Measurements from ENCODE around the gene IL16.

IL16 gene

DNA sequence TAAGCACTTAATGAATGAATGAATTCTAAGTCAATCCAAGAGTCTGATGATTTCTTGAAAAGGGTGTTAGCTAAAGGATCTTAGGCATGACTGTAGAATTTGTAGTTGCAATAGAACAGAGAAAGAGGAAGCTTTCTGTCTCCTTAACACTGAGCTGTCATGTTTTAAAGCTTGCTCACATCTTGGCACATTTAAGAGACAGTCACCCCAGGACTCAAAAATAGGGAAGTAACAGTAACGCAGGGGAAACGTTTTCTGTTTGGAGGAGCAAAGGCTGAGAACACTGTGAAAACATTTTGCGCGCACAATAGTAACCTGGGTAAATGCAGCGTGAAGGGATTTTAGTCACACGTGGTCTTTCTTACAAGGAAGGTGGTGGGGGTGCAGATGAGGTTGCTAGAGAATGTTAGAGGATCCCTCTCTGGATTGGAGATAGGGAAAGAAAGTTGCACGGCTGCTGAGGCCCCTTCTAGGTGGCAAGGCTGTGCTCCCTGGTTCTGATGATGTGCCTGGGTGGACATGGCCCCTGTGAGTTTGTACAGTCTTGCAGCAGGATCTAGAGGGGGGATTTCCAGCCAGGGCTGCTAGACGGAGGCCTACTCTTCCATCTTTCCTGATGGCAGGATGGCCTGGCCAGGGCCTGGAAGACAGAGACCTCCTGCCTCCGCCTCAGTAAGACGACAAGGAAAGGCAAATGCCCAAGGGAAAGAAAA is 115.2 kb downstream of the IL16 start:
- H3K36me3 ChIP-seq (replicated peaks; ENCODE audit: insufficient read depth, low read length) = peaks cover 17% of the 10 kb centered on the region
- H3K27ac ChIP-seq (ENCODE audit: low read length) = no peak overlapping the region
- TF ChIP-seq, protein P1, sequence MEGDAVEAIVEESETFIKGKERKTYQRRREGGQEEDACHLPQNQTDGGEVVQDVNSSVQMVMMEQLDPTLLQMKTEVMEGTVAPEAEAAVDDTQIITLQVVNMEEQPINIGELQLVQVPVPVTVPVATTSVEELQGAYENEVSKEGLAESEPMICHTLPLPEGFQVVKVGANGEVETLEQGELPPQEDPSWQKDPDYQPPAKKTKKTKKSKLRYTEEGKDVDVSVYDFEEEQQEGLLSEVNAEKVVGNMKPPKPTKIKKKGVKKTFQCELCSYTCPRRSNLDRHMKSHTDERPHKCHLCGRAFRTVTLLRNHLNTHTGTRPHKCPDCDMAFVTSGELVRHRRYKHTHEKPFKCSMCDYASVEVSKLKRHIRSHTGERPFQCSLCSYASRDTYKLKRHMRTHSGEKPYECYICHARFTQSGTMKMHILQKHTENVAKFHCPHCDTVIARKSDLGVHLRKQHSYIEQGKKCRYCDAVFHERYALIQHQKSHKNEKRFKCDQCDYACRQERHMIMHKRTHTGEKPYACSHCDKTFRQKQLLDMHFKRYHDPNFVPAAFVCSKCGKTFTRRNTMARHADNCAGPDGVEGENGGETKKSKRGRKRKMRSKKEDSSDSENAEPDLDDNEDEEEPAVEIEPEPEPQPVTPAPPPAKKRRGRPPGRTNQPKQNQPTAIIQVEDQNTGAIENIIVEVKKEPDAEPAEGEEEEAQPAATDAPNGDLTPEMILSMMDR (IDR thresholded peaks at IDR 0.05; ENCODE audit: low read length) = no peak
- TF ChIP-seq EZH2phosphoT487 (IDR thresholded peaks at IDR 0.05; ENCODE audit: low read length) (no peak), EZH2 (optimal IDR thresholded peaks at IDR 0.05; ENCODE audit: low read depth, low read length) (no peak)
- H3K4me1 ChIP-seq (ENCODE audit: low read length) = peaks cover 11% of the 10 kb centered on the region
- peaks cover 64% of the 10 kb centered on the region for H3K79me2 ChIP-seq (ENCODE audit: low read length)
- no peak for DNase-seq
- no peaks in the 10 kb centered on the region for H3K27me3 ChIP-seq (replicated peaks; ENCODE audit: insufficient read depth, low read length)
- no peaks in the 10 kb centered on the region for H3K9me2 ChIP-seq (replicated peaks; ENCODE audit: insufficient read depth, low read length)
- no peak overlapping the region for H3K4me3 ChIP-seq (ENCODE audit: low read length)
- H3F3A ChIP-seq (ENCODE audit: insufficient read depth, low read length) = peaks cover 41% of the 10 kb centered on the region
- no peaks in the 10 kb centered on the region for H3K9me3 ChIP-seq (replicated peaks; ENCODE audit: insufficient read depth, low read length)
- H3K9ac ChIP-seq (ENCODE audit: low read length) = no peak overlapping the region
- no peaks in the 10 kb centered on the region for H4K20me1 ChIP-seq (ENCODE audit: insufficient read depth, low read length)
- H2AFZ ChIP-seq (ENCODE audit: low read length) = no peak overlapping the region
- no peak overlapping the region for H3K4me2 ChIP-seq (ENCODE audit: low read depth, low read length)

DNA sequence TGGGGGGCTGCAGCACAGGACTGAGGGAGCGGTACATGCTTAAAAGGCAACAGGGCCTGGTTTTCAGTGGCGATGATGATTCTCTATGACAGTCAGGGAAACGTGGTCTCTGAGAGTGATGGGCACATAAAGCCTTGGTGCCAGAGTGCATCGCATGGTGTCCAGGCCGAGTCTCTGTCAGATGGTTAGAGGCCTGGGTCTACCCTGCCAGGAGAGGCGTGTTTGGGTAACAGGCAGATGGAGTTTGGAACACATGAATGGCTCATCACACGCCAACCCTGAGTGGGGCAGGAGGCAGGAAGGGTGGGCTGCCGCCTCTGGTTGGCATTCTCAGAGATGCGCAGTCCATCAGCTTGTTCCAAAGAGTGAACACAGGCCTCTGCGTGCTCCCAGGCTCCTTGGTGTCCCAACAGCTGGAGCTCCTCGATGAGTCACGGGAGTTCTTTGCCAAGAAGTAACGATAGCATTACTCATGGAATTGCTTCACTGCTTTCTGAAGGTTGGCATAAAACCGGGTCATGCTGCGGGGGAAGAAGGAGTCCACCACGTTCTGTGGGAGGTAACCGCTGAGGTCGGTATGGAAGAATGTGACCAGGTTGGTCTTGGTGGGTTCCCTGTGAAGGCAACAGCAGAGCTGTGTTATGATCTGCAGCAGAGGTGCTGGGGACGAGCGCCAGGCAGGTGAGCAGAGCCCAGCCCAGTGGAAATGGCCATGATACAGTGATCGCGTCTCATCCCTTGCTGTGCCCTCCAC is 116.3 kb downstream of the IL16 start:
- H3K4me1 ChIP-seq (ENCODE audit: low read length) = peaks cover 21% of the 10 kb centered on the region
- H3K27me3 ChIP-seq (replicated peaks; ENCODE audit: insufficient read depth, low read length) = no peaks in the 10 kb centered on the region
- no peak overlapping the region for H3K4me3 ChIP-seq (ENCODE audit: low read length)
- no peaks in the 10 kb centered on the region for H3K9me3 ChIP-seq (replicated peaks; ENCODE audit: insufficient read depth, low read length)
- no peaks in the 10 kb centered on the region for H3K9me2 ChIP-seq (replicated peaks; ENCODE audit: insufficient read depth, low read length)
- H3K4me2 ChIP-seq (ENCODE audit: low read depth, low read length) = no peak overlapping the region
- peaks cover 44% of the 10 kb centered on the region for H3F3A ChIP-seq (ENCODE audit: insufficient read depth, low read length)
- H3K36me3 ChIP-seq (replicated peaks; ENCODE audit: insufficient read depth, low read length) = peaks cover 17% of the 10 kb centered on the region
- H3K27ac ChIP-seq (ENCODE audit: low read length) = no peak overlapping the region
- no peak overlapping the region for H3K9ac ChIP-seq (ENCODE audit: low read length)
- no peaks in the 10 kb centered on the region for H4K20me1 ChIP-seq (ENCODE audit: insufficient read depth, low read length)
- no peak for DNase-seq
- no peak for TF ChIP-seq EZH2 (optimal IDR thresholded peaks at IDR 0.05; ENCODE audit: low read depth, low read length)
- TF ChIP-seq, protein P1 (IDR thresholded peaks at IDR 0.05; ENCODE audit: low read length) = no peak
- peaks cover 59% of the 10 kb centered on the region for H3K79me2 ChIP-seq (ENCODE audit: low read length)
- H2AFZ ChIP-seq (ENCODE audit: low read length) = no peak overlapping the region

DNA sequence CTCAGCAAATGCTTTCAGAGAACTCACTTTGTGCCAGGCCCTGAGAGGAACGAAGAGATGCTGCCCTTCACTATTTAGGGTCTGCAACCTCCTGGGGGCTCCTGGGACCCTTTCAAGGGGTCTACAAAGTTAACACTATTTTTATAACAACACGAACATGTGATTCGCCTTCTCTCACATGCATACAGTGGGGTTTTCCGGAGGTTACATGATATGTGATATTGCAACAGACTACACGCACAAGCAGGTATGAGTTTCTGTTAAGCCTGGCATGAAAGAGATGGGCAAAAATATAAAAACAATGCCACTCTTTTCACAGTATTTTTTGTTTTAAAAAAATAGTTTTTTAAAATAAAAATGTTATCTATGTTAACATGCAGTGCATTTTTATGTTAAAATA is 117.0 kb downstream of the IL16 start:
- Histone ChIP-seq H3F3A (ENCODE audit: insufficient read depth, low read length) (peaks cover 44% of the 10 kb centered on the region), H3K36me3 (replicated peaks; ENCODE audit: insufficient read depth, low read length) (peaks cover 20% of the 10 kb centered on the region), H3K4me3 (ENCODE audit: low read length) (no peak overlapping the region), H2AFZ (ENCODE audit: low read length) (no peak overlapping the region), H3K9me3 (replicated peaks; ENCODE audit: insufficient read depth, low read length) (no peaks in the 10 kb centered on the region), H3K27me3 (replicated peaks; ENCODE audit: insufficient read depth, low read length) (no peaks in the 10 kb centered on the region), H3K9me2 (replicated peaks; ENCODE audit: insufficient read depth, low read length) (no peaks in the 10 kb centered on the region), H3K9ac (ENCODE audit: low read length) (no peak overlapping the region), H3K79me2 (ENCODE audit: low read length) (peaks cover 66% of the 10 kb centered on the region), H3K4me2 (ENCODE audit: low read depth, low read length) (no peak overlapping the region), H4K20me1 (ENCODE audit: insufficient read depth, low read length) (no peaks in the 10 kb centered on the region), H3K4me1 (ENCODE audit: low read length) (peaks cover 28% of the 10 kb centered on the region), H3K27ac (ENCODE audit: low read length) (no peak overlapping the region)
- TF ChIP-seq EZH2phosphoT487 (IDR thresholded peaks at IDR 0.05; ENCODE audit: low read length) (no peak), EZH2 (optimal IDR thresholded peaks at IDR 0.05; ENCODE audit: low read depth, low read length) (no peak)
- TF ChIP-seq, protein P1 (IDR thresholded peaks at IDR 0.05; ENCODE audit: low read length) = no peak
- DNase-seq = no peak
